Measurements from ENCODE around the gene CENPW.

The CENPW gene

DNA sequence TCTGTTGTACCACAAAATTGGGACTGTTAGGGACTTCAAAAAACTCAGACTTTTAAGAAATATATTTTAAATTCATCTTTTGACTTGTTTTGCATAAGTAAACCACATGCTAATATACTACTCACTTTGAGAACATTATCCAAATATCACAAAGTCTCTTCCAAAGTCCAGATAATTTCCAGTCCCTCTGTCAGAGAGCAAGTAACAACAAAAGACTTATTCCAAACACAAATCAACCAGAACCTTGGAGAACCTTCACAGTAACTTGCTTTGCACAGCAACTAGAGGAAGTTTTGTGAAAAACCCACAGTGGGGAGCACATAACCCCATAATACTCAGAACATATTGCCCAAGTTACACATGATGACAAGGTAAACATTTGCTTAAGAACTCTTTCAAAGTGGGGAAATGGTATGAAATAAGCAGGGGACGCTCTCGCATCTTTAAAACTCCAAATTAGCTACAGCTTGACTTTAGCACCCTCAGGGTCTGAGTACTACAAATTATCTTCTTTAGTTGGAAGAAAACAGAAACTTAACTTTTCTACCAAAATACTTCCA, 37.8 kb downstream of the CENPW start:
- no peak overlapping the region for H3K4me3 ChIP-seq (ENCODE audit: low read depth, low read length)
- in situ Hi-C loops (cut with HindIII; ENCODE audit: low sequenced_read_pairs): no loop called here
- no peak for DNase-seq (ENCODE audit: low read depth, low spot score)
- TF ChIP-seq, protein P1, sequence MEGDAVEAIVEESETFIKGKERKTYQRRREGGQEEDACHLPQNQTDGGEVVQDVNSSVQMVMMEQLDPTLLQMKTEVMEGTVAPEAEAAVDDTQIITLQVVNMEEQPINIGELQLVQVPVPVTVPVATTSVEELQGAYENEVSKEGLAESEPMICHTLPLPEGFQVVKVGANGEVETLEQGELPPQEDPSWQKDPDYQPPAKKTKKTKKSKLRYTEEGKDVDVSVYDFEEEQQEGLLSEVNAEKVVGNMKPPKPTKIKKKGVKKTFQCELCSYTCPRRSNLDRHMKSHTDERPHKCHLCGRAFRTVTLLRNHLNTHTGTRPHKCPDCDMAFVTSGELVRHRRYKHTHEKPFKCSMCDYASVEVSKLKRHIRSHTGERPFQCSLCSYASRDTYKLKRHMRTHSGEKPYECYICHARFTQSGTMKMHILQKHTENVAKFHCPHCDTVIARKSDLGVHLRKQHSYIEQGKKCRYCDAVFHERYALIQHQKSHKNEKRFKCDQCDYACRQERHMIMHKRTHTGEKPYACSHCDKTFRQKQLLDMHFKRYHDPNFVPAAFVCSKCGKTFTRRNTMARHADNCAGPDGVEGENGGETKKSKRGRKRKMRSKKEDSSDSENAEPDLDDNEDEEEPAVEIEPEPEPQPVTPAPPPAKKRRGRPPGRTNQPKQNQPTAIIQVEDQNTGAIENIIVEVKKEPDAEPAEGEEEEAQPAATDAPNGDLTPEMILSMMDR (IDR thresholded peaks at IDR 0.05; ENCODE audit: low read depth, low read length): no peak

DNA sequence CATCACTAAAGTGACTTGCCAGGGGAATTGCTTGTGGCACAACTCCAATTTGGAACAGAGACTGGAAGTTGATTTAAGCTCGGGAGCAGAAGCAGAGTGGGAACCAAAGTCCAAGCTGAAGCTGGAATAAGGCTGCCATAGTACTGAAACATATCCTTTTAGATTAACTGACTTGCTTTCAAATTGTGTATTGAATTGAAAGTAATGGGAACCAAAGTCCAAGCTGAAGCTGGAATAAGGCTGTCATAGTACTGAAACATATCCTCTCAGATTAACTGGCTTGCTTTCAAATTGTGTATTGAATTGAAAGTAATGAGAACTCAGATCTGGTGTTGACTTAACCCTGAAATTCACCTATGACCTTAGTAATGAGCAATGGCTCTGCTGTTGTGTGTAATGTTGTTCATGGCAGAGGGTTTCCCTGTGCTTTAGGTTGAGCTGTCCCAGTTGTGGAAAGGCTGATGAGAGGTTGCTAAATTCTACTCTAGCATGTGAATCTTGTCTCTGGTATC, 40.2 kb downstream of the CENPW start:
- no peak overlapping the region for H3K4me3 ChIP-seq (ENCODE audit: low read depth, low read length)
- in situ Hi-C loops (cut with HindIII; ENCODE audit: low sequenced_read_pairs): no loop called here
- no peak for DNase-seq (ENCODE audit: low read depth, low spot score)
- TF ChIP-seq, protein P1 (IDR thresholded peaks at IDR 0.05; ENCODE audit: low read depth, low read length): no peak

DNA sequence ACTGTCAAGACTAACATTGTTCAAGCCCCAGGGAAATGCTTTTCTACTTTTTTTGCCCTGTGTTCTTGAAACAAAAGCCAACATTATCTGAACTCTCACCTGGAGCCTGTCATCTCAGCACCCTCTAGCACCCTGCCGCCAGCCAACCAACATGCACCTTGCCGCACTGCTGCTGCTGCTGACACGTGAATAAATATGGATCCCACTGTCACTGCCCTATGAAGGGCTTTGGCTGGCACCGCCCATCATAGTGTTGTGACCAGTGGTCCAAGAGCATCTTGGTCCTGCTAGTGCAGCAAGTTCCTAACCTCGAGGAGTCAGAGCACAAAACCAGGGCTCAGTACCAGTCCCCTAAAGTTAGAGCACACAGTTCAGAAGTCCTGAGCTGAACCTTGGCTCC, 41.6 kb downstream of the CENPW start:
- DNase-seq (ENCODE audit: low read depth, low spot score): no peak
- H3K4me3 ChIP-seq (ENCODE audit: low read depth, low read length): no peak overlapping the region
- TF ChIP-seq, protein P1 (IDR thresholded peaks at IDR 0.05; ENCODE audit: low read depth, low read length): no peak
- in situ Hi-C loops (cut with HindIII; ENCODE audit: low sequenced_read_pairs): no loop called here

DNA sequence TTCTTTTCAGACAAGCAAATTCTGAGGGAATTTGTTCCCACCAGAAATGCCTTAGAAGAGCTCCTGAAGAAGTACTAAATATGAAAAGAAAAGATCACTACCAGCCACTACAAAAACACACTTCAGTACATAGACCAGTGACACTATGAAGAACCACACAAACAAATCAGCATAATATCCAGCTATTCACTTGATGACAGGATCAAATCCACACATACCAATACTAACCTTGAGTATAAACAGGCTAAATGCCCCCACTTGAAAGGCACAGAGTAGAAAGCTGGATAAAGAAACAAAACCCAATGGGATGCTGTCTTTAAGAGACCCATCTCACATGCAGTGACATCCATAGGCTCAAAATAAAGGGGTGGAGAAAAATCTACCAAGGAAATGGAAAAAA, 43.3 kb downstream of the CENPW start:
- TF ChIP-seq, protein P1 (IDR thresholded peaks at IDR 0.05; ENCODE audit: low read depth, low read length): no peak
- in situ Hi-C loops (cut with HindIII; ENCODE audit: low sequenced_read_pairs): no loop called here
- no peak overlapping the region for H3K4me3 ChIP-seq (ENCODE audit: low read depth, low read length)
- DNase-seq (ENCODE audit: low read depth, low spot score): no peak

DNA sequence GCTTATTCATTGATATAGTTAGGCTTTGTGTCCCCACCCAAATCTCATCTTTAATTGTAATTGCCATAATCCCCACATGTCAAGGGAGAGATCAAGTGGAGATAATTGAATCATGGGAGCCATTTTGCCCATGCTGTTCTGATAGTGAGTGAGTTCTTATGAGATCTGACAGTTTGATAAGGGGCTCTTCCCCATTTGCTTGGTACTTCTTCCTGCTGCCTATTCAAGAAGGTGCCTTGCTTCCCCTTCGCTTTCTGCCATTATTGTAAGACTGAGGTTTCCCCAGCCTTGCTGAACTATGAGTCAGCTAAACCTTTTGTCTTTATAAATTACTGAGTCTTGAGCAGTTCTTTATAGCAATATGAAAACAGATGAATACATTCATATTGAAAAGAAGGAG, 45.6 kb downstream of the CENPW start:
- DNase-seq (ENCODE audit: low read depth, low spot score): no peak
- TF ChIP-seq, protein P1 (IDR thresholded peaks at IDR 0.05; ENCODE audit: low read depth, low read length): no peak
- no peak overlapping the region for H3K4me3 ChIP-seq (ENCODE audit: low read depth, low read length)
- in situ Hi-C loops (cut with HindIII; ENCODE audit: low sequenced_read_pairs): no loop called here

DNA sequence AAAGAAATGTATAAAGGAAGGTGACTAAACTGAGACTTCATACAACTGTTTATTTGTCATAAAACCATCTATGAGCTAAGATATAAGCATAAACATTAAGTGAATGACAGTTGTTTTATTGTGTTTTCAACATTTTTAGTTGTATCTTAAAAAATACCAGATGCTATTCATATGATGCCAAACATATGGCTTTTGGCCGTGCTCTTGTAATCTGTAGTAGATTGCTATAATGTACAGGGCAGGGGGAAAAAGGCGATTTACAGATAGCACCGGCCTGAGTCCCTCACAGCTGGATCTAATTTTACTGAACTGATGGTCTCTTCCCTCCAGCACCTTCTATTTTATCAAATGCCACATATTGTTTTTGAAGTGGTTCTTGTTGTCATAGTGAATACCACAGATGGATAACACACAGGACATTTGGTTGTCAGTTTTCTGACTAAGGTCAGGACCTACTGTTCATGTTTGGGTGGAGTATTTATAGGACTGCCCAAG, 48.2 kb downstream of the CENPW start:
- no peak for DNase-seq (ENCODE audit: low read depth, low spot score)
- TF ChIP-seq, protein P1 (IDR thresholded peaks at IDR 0.05; ENCODE audit: low read depth, low read length): no peak
- no peak overlapping the region for H3K4me3 ChIP-seq (ENCODE audit: low read depth, low read length)
- in situ Hi-C loops (cut with HindIII; ENCODE audit: low sequenced_read_pairs): no loop called here

Data from astrocyte of the spinal cord (primary cell).